Measurements from ENCODE around the gene TBPL2.

- TF ChIP-seq EZH2phosphoT487 (IDR thresholded peaks at IDR 0.05; ENCODE audit: borderline replicate concordance) (no peak), FOSL1 (IDR thresholded peaks at IDR 0.05; ENCODE audit: low read depth) (no peak), POLR2A (IDR thresholded peaks at IDR 0.05; ENCODE audit: borderline replicate concordance, extremely low read depth, insufficient read depth, insufficient read length) (no peak), POLR2AphosphoS5 (IDR thresholded peaks at IDR 0.05; ENCODE audit: low read depth, low read length) (no peak), ZNF274 (IDR thresholded peaks at IDR 0.05; ENCODE audit: low read depth, low read length) (no peak), REST (IDR thresholded peaks at IDR 0.05; ENCODE audit: low read depth) (no peak), EZH2 (IDR thresholded peaks at IDR 0.05) (no peak)
- TF ChIP-seq, protein P1, sequence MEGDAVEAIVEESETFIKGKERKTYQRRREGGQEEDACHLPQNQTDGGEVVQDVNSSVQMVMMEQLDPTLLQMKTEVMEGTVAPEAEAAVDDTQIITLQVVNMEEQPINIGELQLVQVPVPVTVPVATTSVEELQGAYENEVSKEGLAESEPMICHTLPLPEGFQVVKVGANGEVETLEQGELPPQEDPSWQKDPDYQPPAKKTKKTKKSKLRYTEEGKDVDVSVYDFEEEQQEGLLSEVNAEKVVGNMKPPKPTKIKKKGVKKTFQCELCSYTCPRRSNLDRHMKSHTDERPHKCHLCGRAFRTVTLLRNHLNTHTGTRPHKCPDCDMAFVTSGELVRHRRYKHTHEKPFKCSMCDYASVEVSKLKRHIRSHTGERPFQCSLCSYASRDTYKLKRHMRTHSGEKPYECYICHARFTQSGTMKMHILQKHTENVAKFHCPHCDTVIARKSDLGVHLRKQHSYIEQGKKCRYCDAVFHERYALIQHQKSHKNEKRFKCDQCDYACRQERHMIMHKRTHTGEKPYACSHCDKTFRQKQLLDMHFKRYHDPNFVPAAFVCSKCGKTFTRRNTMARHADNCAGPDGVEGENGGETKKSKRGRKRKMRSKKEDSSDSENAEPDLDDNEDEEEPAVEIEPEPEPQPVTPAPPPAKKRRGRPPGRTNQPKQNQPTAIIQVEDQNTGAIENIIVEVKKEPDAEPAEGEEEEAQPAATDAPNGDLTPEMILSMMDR (IDR thresholded peaks at IDR 0.05 in 2 of 3, conservative IDR thresholded peaks at IDR 0.05 in 1 of 3; ENCODE audit: borderline replicate concordance in 1 of 3, insufficient read depth in 1 of 3, low read depth in 2 of 3, low read length in 2 of 3) = no peak
These were observed 33.4 kb upstream of the TBPL2 start for GRCh38 chr14:55473786-55474185.
